HG03025 (cell line): ENCODE results near the gene C22orf42.
"Not testable (repeated sequence)": the region's sequence is repeated elsewhere in the genome, so short reads cannot be mapped to it uniquely, and the experiment has no call there.

Experiments used
- ATAC-seq: cut with Tn5 transposase; IDR thresholded peaks from one replicate; pipeline ENCODE4 v1.9.1; 2021; ENCODE audit warnings: mild to moderate bottlenecking, moderate library complexity; ENCODE audit not compliant: unreplicated experiment, low FRiP score

C22orf42 gene

DNA sequence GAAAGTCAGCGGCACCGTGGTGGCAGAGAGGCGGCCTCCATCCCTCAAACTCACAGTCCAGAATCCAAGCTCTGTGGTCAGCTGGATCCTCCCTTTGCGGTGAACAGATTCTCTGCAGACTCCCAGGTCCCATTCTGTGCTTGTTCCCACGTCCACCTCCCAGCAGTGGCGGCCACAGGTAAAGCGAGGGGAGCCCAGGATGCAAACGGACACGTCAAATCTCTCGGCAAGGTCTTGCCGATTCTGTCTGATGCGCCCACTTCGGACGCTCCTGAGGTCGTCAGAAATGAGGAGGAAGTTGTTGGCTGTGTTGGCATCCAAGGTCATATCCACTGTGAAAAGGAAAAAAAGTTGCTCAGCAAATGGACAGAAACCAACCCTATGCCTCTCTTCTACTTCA, 31.9 kb upstream of the C22orf42 start:
- not testable (repeated sequence) for ATAC-seq

DNA sequence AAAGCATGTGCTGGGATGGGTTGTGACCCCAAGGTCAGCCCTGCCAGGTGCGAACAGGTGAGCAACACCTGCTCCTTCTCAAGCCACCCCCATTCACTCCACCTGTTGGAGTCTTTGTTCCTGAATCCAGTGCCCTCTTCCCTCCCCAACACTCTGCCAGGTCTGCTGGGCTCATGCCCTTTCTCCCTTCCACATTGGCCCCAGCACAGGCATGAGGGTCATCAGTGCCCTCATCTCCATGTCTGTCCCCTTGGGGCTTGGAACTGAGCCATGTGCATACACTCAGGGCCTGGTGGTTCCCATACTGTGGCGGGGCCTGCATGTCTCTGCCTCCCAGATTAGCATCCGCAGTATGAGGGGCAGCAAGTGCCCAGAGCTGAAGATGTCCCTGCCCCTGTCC, 26.7 kb upstream of the C22orf42 start:
- ATAC-seq: no peak

DNA sequence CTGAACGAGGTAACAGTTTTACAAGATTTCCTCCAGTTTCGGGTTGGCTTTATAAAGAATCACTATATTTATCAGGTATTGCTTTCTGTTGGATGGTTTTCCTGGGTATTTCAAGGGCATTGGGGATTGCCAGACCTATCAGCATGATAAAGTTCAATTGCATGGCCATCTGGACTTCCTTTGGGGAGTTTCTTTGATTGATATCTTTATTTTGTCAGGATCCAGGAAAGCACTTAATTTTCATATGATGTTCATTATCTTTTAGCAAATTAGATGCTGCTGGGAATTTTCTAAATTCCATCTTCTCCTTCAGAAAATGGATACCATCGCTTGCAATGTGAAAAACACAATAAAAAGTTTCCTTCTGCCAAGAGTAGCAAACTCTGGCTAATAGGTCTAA, 24.5 kb upstream of the C22orf42 start:
- no peak for ATAC-seq

DNA sequence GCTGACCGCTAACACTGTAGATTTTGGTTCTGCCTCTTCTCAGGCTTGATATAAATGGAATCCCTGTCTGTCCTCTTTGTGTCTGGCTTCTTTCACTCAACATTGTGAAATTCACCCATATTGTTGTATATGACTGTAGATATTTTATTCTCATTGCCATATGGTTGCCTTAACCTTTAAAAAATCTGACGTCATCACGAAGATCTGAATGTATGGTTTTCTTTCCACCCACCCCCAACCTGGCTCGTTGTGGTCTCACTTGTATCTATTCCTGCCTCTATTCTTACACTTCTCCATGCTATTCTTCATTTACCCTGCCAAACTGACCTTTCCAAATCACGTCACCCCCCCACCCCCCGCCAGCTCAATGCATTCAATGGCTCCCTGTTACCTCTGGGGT, 21.9 kb upstream of the C22orf42 start:
- no peak for ATAC-seq

DNA sequence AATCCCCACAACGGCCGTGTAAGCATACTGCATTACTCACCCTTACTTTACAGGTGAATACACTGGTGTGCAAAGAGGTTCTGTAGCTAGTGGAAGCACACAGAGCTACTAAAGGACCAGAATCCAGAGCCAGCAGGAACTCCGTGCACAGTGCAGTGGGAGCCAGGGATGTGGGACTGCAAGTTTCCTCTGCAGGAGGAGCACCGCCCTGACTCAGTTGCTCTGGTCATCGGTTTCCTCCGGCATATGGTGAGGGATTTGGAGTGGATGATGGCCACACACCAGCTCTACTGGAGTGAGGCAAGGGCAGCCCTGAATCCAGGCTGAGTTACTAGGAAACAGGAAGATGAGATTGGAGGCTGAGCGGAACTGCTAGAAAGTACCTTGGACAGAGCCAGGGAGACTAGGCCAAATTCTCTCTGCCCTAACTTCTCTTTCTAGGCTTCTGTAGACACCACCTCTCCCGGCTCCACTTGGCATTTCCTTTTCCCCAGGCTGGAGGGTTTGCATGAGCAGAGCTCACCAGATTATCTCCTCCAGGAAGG, 18.2 kb upstream of the C22orf42 start:
- no peak for ATAC-seq

DNA sequence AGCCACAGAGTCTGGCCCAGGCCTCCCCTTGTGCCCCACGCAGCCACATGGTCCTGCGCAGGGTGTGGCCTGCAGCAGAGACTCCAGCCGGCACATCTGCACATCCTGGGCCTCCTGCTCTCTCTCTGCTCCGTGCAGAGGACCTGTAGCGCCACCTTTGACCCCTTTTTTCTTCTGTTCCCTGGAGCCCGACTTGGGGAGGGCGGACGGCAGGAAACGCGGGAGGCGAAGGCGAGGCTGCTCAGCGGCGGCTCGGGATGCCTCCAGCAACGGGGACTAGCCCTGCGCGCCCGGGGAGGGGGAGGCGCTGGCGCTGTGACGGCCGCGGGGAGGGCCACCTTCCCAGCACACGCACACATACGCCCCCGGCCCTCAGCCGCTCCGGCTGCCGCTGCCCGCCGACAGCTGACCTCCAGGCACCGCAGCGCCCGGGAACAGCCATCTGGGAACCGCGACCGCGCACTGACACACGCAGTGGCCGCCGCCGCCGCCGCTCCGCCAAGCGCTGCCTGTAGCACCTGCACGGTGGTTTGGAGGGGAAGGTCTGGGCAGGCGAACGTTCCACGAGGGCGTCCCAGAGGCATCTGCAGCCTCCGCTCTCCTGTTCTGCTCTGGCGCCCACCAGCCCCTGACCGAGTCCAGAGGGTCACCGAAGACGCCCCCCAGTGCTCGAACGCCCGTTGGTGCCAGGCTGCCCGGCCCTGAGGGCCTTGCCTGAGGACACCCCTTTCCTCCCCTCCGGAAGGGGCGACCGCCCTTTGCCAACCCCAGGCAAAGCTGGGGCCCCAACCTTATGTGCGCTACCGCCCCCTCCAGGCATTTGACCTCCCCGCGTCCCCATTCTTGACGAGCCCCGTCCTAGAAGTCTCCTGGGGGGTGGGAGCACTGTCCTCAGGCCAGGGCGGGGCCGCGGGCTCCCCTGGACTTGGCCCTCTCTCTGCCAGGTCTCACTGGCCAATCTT, 16.9 kb upstream of the C22orf42 start:
- no peak for ATAC-seq

DNA sequence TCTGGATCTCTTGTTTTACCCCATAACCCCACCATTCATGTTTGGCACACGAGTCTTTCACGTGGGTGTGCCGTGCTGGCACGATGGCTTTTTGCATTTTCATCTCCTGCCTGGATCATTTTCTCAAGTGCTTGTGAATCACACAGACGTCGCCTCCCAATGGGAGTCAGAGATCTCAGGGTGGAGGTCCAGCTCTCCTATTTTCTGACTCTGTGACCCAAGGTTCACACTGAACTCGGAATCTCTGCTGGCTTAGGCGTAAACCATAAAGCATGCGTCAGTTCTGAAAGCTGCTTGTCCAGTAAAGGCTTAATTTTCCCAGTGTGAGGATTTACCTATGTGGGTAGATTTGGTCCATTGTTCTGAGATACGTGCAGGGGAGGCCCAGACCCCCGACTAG, 16.0 kb upstream of the C22orf42 start:
- ATAC-seq: no peak

DNA sequence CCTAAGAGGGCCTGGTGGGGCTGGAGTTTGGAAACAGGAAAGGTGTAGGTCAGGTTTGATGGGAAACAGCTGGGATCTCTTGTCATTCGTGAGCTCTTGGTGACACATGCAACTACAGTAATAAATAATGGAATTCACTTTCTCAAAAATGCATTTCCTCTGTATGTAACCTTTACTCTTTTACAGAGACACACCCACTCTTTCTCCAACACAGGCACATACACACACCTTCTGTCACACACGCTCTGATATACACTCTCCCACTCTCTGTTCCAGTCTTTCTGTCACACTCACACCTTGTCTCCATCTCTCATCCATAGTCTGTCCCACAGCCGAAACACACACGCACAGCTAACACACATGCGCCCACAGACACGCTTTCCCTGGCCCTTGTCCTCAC, 6.6 kb upstream of the C22orf42 start:
- ATAC-seq: no peak

DNA sequence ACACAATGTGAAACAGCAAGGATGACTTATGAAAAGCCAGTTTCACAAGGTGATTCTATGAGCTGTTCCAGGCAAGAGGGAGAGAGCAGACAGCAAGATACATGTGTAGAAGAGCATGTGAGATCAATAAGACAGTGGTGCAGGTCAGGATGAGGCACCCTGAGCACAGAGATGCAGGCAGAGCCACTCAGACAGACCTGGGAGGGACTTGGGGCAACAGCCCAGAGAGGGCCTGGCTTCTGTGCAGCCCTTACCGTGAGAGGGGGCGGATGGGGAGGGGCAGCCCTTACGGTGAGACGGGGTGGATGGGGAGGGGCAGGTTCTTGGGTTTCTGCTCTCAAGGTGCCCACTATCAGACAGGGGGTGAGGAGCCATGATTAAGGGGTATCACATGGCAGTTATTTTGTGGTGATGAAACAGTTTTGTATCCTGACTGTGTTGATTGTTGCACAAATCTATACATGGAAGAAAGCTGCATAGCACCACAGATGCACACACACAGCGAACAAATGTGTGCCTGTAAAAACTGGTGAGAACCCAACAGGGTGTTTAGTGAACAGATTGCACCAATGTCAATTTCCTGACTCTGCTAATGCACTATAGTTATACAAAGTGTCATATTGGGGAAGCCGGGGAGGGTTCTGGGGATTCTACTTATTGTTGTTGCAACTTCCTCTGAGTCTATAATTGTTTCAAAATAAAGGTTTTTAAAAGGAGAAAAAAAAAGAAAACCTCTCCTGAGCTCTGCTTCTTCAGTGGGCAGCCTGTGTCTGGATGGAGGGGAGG, 5.2 kb upstream of the C22orf42 start:
- no peak for ATAC-seq

DNA sequence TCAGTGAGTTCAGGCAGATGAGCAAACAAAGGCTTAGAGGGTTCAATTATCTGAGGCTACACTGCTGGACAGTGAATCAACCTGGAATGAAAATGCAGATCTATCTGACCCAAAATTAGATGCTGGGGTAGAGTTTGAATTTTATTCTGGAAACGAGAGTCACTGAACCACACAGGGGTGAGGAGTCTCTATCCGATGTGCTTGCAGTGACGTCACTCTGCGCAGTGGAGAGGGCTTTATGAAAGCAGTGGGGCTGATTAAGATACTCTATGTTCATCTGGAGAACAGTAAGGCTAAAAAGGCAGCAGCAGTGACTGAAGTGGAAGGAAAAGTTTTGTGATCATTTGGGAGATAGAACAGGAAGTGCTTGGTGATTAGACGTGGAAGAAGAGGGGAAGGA, 1.3 kb upstream of the C22orf42 start:
- ATAC-seq: not testable (repeated sequence)

DNA sequence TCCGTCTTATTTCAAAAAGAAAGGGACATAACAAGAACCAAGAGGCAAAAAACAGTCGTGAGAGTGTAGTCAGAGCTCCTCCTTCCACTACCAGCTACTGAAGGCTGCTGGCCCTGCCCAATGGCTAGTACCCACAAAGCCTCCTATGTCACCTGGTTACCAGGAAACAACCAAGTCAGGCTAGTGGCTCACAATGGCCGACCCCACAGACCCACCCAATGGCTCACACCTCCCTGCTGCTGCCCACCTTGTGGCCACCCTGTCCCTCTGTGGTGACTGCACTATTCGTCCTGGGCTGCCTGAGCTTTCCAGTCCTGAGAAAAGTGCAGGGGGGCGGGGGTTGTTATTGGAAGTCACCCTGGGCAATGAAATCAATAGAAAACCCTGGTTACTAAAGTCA, 1.5 kb downstream of the C22orf42 start:
- ATAC-seq: not testable (repeated sequence)

DNA sequence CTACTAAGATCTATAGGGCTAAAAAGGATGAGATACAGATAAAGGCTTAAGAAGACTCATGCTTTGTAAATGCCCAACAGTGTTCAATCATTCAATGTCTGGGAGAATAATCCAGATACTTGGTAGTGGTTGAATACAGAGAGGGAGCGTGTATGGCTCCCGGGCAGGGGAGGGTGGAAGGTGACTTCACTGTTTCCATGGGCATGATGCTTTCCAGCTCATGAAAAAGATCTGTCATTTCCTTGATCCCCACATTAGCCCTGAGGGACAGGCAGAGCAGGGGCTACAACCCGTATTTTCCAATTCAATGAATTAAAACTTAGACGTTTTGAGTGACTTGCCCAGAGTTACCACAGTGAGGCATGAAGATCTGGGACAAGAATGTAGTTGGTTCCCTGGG, 4.4 kb downstream of the C22orf42 start:
- not testable (repeated sequence) for ATAC-seq

DNA sequence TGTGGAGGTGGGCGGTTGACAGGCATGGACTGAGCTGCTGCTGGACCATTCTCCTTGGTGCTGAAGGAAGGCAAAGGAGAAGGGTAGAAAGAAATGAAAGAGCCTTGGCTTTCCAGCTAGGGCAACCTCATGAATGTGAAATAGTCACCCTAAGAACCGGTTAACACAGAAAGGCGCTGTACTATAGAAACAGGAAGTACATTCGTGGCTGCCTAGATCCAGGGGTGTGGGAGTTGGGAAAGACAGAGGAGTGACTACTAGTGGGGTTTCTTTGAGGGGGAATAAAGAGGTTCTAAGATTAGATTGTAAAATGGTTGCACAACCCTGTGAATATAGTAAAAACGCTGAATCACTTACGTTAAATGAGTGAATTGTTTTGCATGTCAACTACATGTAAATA, 7.5 kb downstream of the C22orf42 start:
- not testable (repeated sequence) for ATAC-seq

DNA sequence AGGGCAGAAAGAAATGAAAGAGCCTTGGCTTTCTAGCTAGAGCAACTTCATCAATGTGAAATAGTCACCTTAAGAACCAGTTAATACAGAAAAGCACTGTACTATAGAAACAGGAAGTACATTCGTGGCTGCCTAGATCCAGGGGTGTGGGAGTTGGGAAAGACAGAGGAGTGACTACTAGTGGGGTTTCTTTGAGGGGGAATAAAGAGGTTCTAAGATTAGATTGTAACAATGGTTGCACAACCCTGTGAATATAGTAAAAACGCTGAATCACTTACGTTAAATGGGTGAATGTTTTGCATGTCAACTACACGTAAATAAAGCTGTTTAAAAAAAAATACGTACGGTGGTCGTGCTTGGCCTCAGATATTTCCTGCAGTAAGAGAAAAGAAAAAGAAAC, 8.5 kb downstream of the C22orf42 start:
- ATAC-seq: not testable (repeated sequence)

DNA sequence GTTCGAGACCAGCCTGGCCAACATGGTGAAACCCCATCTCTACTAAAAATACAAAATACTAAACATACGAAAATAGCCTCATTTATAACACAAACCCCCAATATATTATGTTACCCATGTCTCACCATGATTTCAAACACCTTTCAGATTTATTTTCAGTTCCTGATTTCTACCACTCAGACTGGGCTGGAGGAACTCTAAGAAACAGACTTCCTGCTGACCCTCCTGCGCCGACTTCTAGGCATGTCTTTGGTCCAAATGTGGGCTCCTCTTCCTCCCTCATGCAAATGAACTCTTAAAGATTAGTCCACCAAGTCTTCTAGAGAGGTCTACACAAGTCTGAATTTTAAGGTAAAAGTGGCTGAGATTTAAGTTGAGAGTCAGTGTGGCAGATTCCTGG, 10.7 kb downstream of the C22orf42 start:
- ATAC-seq: not testable (repeated sequence)

DNA sequence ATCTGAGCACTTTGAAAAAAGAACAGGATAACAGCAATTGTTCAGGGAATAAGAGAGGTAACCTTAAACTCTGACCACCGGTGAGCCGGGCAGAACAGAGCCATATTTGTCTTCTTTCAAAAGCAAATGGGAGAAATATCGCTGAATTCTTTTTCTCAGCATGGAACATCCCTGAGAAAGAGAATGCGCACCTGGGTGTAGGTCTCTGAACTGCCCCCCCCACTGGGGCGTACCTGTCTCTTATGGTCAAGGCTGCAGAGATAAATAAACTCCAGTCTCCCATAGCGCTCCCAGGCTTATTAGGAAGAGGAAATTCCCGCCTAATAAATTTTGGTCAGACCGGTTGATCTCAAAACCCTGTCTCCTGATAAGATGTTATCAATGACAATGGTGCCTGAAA, 12.0 kb downstream of the C22orf42 start:
- not testable (repeated sequence) for ATAC-seq

DNA sequence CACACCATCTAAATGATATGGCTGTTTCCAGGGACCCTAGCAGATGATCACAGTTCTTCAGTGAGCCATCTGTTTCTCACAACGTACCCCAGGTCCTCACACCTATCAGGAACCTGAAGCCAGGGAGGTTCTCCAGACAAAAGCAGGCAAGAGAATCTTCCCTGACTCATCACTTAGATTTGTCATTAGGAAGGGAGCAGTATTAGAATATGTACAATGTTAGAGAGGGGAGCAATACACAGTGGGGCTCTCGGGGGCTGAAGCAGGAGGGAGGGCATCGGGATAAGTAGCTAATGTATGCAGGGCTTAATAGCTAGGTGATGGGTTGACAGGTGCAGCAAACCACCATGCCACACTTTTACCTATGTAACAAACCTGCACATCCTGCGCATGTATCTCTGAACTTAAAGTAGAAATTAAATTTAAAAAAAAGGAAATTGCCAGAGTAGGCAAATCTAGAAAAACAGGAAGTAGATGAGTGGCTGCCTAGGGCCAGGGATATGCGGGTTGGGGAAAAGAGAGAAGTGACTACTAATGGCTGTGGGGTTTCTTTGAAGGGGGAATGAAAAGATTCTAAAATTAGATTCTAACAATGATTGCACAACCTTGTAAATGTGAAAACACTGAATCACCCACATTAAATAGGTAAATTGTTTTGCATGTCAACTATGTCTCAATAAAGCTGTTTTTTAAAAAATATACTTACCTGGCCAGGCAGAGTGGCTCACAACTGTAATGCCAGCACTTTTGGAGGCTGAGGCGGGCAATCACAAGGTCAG, 14.4 kb downstream of the C22orf42 start:
- no peak for ATAC-seq

DNA sequence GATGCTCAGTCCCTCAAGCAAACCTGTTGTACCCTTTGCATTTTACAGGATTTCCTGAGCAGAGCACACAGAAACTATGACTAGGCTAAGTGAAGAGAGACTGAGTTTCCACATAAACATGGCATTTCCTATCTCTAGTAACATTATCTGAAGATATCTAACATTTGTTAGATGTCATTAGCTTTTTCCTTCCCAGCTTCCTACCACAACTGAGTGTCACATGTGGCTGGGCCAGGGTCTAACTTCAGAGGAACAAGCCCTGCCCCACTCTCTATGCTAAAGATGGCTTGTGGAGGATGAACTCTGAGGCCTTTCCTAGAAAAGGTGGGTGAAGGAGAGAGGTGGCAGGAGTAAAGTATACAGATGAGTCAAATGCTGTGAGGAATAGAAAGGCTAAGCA, 16.5 kb downstream of the C22orf42 start:
- ATAC-seq: no peak

DNA sequence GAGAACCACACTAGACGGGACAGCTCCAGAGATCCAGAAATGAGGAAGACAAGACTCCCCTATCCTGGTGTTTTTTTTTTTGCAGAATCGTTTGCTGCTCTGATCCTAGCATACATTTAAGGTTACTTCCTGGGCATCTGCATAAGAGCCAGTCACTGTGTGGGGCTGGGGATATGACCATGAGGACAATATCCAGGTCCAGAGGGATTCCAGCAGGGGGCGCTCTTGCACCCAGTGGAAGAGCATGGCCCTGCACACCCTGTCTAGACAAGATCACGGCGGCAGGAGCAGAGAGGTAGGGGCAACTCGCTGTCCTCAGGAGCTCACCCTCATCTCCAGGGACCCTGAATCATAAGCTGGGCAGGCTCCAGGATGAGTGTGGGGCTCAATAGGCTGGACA, 18.4 kb downstream of the C22orf42 start:
- ATAC-seq: not testable (repeated sequence)

DNA sequence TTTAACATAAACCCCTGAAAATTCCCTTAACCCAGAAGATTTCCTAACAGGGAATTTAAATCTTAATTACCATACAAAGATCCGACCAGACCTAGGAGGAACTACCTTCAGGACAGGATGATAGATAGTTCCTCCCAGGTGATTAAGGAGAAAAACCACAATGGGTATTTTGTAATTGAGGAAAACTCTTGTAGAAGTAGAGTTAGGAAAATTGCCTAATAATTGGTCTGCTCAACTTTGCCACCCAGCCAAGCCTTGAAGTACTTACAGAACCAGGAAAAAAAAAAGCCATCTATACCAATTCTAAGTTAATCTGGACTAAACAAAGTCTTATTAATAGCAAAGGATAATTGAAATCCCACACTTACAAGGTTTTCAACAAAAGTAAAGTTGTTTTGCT, 20.5 kb downstream of the C22orf42 start:
- ATAC-seq: not testable (repeated sequence)
